AG09309 (cell line): Measurements from ENCODE around the gene LMNTD2.

ENCODE experiments used
- DNase-seq: peaks from one replicate; pipeline ENCODE4 v3.0.0-alpha.2; 2010; ENCODE audit warnings: low read depth
- H3K4me3 ChIP-seq: 2 replicates; pipeline ENCODE4 v1.5.1; 2011; ENCODE audit warnings: mild to moderate bottlenecking, low read depth, low read length, moderate library complexity; ENCODE audit not compliant: control insufficient read depth
- TF ChIP-seq, protein P1 (sequence below): IDR thresholded peaks from 2 replicates; pipeline ENCODE4 v1.5.1; 2011; ENCODE audit warnings: mild to moderate bottlenecking, low read depth, low read length, inconsistent platforms; ENCODE audit not compliant: insufficient read depth, control insufficient read depth; ENCODE audit errors: missing control alignments

The LMNTD2 gene

DNA sequence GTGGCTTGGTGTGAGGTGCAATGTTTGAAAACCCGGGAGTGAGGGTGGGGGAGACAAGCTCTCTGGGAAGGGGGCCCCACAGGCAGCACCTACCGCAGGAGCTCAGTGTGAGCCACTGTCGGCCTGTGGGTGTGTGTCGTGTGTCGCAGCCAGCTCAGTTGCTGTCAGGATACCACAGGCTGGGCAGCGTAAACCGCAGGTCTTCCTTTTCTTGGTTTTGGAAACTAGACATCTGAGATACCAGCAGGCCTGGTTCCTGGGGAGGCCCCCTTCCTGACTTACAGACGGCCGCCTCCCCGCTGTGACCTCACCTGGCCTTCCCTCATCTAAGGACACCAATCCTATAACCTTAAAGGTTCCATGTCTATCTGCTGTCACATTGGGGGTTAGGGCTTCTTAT is 35.8 kb upstream of the LMNTD2 start:
- no peak for DNase-seq
- H3K4me3 ChIP-seq: no peak overlapping the region
- TF ChIP-seq, protein P1, sequence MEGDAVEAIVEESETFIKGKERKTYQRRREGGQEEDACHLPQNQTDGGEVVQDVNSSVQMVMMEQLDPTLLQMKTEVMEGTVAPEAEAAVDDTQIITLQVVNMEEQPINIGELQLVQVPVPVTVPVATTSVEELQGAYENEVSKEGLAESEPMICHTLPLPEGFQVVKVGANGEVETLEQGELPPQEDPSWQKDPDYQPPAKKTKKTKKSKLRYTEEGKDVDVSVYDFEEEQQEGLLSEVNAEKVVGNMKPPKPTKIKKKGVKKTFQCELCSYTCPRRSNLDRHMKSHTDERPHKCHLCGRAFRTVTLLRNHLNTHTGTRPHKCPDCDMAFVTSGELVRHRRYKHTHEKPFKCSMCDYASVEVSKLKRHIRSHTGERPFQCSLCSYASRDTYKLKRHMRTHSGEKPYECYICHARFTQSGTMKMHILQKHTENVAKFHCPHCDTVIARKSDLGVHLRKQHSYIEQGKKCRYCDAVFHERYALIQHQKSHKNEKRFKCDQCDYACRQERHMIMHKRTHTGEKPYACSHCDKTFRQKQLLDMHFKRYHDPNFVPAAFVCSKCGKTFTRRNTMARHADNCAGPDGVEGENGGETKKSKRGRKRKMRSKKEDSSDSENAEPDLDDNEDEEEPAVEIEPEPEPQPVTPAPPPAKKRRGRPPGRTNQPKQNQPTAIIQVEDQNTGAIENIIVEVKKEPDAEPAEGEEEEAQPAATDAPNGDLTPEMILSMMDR: no peak

DNA sequence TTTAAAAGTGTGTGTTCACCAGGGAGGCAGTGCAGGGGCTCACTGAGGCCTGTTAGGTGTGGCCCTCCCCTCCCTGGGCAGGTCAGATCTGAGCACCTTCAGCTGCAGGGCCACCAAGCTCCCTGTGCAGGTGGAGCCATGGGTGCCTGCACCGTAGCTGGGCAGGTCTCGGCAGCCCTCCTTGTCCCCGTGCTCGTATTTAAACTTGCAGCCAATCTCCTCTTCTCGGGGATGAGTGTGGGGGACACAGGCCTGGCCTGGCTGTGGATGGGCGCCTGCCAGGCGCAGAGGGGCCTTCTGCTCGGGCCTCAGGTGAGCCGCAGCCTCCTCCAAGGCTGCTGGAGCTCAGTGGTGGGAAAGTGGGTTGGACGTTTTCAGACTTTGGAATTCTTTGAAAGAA is 34.9 kb upstream of the LMNTD2 start:
- no peak for DNase-seq
- H3K4me3 ChIP-seq: no peak overlapping the region
- TF ChIP-seq, protein P1: no peak

DNA sequence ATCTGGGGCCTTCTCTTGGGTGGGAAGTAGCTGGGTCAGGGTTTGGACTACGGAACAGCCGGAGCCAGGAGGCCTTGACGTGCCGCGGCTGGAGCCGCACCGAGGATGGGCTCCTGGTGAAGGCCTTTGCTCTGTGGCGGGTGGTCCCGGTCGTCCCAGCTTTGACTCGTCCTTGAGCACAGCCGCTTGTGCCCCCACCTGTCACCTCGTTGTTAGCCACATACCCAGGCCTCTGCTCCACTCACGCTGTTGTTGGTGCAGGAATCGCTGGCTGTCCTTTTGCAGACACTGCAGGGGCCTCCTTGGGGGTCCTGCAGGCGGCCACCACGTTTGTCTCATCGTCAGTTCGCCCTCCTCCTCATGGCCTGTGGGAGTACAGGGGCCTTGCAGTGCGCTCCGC is 32.8 kb upstream of the LMNTD2 start:
- TF ChIP-seq, protein P1: no peak
- DNase-seq: no peak
- no peak overlapping the region for H3K4me3 ChIP-seq

DNA sequence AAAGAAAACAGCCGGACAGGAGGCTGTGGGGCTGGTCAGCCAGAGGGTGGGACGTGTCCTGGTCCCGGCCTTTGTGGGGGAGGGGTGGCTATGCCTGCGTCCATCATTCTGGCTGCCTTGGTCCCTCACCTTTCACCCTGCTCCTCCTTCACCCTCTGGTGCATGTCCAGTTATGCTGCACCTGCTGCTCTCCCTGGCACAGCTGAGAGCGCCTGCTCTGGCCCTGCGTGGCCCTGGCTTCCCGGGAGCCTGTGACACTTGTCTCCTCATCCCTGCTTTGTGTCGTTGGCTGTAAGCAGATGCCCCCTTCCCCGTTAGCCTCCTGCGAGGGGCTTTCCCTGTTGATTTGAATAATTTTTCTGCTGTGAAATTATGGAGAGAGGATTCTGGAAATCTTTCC is 32.4 kb upstream of the LMNTD2 start:
- no peak overlapping the region for H3K4me3 ChIP-seq
- no peak for DNase-seq
- TF ChIP-seq, protein P1: no peak

DNA sequence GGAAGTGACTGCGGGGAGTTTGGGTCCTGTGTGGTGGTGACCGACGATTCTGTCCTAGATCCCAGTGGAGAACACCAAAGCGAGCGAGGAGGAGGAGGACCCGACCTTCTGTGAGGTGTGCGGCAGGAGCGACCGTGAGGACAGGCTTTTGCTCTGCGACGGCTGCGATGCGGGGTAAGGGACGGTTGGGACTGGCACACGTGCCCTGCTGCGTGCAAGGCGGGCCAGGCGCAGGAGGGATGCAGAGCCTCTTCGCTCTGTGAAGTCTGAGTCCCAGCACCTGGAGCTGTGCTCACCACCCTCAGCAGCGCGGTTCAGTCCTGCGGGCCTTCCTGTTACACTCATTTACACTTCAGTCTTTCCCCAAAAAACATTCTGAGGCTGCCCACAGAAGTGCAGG is 32.0 kb upstream of the LMNTD2 start:
- TF ChIP-seq, protein P1: no peak

DNA sequence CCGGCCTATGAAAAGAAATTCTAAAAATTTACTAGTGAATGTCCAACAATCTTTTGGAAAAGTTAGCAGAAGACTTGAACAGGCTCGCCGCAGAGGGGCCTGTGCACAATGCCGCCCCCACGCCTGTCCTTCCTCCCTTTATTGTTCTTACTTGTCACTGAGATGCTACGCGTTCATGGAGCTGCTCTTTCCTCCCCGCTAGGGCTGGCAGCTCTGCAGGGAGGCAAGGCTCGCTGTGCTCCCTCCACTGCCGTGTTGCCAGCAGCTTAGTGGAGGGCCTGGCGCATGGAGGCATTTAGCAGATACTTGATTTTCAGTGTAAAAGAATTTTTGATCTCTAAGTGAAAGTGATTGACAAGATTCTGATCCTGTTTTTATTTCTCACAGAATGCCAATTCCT is 30.5 kb upstream of the LMNTD2 start:
- DNase-seq: no peak
- TF ChIP-seq, protein P1: no peak
- H3K4me3 ChIP-seq: no peak overlapping the region

More for the DNA sequence above, 32.0 kb upstream of the LMNTD2 start:
- H3K4me3 ChIP-seq: no peak overlapping the region
- no peak for DNase-seq

DNA sequence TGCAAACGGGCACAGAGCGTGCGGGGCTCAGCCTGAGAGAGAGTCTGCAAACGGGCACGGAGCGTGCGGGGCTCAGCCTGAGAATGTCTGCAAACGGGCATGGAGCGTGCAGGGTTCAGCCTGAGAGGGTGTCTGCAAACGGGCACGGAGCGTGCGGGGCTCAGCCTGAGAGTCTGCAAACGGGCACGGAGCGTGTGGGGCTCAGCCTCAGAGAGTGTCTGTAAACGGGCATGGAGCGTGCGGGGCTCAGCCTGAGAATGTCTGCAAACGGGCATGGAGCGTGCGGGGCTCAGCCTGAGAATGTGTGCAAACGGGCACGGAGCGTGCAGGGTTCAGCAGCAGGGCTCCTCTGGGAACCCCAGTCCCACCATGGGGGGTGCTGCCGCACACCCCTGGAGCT is 29.3 kb upstream of the LMNTD2 start:
- H3K4me3 ChIP-seq: no peak overlapping the region
- no peak for DNase-seq
- TF ChIP-seq, protein P1: no peak
